HuH-7 (cell line): Measurements from ENCODE around the gene ADAMTS17.

Experiments used
- DNase-seq: peaks from one replicate; pipeline ENCODE4 v3.0.0; 2011; ENCODE audit warnings: low spot score

ADAMTS17 gene

DNA sequence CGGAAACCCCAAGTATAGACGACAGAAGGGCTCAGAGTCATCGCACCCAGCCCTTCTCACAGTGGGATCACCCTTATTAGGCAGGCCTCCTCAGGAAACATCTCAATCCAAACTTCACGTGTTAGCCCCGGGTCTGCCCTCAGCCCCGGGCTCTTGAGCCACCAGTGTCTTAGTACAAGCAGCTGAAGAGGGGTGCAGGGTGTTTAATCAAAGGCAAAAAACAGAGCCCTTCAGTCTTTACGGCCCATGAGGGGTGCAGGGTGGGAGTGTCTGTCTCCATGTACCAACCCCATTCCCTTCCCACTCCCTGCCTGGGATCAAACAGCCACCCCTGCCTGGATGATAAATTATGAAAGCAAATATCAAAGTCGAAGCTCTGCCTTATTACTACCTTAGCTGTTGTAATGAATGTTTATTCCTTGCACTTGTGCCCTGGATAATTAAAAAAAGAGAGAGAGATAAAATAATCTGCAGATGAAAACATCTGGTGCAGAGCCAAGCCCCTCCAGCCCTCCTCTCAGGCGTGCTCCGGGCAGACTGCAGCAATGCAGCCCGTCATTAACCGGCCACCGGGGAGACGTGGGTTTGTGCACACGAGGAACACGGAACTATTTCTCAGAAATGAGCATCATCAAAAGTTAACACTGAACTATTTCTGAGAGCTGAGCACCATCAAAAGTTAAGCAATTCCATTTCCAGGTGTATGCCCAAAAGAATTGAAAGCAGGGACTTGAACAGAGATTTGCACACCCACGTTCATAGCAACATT lies 64.5 kb downstream of the ADAMTS17 start:
- no peak for DNase-seq

DNA sequence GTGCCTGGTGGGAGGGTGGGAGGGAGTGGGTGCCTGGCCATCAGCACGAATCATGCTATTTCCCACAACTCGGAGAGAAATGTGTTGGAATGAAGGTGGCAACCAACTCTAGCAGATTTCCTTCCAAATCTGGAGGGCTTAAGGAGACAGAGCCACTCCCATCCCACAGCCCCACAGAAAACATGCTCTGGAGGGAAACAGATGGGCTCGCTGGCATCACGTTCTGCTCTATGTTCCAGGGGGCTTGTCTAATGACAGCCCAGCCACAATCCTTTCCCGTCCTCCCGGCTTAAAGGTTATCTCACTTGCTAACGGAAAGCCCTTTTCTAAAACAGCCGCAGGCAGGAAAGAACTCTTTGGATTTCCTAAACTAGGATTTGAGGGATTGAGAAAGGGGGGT lies 65.3 kb downstream of the ADAMTS17 start:
- no peak for DNase-seq

DNA sequence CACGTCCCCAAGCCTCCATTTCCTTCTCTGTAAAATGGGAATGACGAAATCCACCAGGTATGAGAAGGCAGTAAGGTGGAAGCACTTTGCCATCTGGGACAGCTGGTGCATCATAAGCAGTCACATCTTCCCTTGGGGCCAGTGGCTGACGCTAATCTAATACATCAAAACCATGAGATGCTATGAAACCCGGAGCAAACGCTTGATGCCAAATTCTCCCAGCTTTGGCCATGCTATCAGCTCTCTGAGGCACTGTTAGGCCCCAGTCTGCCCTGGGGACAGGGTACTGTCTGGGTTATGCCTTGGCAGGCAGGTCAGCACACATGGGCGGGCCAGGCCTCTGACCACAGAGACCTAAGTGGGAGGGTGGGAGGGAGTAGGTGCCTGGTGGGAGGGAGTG lies 66.1 kb downstream of the ADAMTS17 start:
- no peak for DNase-seq

DNA sequence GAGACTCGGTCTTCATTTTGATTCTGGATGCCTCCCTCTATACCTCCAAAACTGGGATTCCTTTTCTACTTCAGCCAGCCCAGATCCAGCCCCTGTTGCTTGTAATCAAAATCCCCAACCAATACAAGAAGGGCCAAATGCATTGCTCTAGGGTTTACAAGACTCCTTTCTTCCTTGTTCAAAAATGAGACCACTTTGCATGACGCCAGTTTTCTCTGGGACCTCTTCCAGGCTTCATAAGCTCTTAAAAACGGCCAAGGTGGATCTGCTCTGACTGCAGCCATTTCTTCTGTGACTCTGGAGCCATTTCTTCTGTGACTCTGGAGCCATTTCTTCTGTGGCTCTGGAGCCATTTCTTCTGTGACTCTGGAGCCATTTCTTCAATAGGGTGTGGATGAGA lies 71.9 kb downstream of the ADAMTS17 start:
- DNase-seq = no peak

DNA sequence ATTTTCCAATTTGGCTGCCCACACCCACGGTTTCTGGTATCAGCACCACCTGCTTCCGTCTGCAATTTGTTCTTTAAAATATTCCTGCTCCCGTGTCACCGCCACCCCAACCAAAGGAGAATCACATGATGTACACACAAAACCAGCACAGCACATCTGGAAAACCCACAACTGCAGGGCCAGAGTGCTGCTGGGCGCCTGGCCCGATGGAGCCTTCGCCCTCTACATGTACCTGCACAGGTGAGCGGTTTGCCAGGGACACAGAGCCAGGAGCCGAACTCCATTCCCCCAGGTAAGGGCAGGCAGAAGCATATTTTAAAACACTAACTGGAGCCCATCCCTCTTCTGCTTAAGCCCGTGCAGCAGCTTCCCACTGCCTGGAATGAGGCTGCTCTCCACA lies 75.6 kb downstream of the ADAMTS17 start:
- DNase-seq = no peak

- DNase-seq = no peak
Observed at GRCh38 chr15:100265641-100266035, 76.1 kb downstream of the ADAMTS17 start.

DNA sequence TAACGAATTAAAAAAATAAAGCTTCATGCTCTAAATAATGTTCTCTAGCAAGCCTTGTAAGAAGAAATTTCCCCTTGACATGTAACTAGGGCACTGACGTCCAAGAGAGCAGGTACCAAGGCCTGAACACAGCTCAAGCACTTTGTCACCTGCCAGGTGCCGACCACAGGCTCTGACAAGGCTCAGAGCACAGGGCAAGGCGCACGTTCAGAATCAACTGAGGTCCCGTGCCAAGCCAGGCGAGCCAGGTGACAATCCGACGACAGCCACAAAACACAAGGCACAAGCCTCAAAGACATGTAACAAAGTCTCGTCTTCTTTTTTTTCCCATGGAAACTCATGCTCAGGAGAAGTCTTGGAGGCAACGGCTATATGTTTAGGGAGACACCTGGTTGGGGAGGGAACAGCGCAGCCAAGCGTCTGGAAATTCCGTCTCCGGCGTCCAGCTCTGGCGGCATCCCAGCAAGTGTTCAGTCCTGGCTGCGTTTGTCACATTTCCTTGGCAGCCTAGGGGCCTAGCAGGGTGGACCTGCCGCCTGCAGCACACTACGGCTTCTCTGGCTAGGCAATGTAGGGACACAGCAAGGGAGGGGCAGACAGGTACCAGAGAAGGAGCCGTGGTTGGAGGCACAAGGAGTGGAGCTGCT lies 76.7 kb downstream of the ADAMTS17 start:
- no peak for DNase-seq

DNA sequence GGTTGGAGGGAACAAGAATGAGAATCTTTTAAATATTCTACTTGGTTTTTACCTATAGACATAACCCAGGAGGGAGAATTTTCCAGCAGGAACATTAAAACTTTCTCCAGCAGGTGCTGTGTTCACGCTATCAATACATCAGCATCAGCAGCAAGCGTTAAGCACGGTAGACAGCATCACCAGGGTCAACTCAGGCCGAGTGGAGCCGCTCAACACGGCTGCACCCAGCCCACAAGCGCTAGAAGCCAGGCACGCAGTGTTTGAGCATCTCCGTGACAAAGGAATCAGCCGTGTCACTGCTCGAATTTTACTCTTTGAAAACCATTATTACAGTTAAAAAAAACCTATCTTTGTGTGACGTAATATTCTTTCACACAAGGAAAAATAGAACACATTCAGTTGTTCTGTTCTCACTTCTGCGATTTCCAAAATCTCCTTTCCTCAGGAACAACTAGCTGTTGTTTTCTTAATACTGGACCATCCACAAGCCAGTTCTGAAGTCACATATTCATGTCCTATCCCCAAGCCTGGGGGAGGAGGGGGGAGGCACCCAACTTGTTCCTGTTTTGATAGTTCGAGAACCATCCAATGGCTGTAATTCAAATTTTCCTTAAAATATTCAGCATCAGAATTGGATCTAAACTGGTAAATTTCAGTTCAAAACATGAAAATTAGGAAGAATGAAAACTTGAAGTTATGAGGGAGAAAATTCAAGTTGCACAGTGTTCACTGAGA lies 77.9 kb downstream of the ADAMTS17 start:
- DNase-seq = no peak

DNA sequence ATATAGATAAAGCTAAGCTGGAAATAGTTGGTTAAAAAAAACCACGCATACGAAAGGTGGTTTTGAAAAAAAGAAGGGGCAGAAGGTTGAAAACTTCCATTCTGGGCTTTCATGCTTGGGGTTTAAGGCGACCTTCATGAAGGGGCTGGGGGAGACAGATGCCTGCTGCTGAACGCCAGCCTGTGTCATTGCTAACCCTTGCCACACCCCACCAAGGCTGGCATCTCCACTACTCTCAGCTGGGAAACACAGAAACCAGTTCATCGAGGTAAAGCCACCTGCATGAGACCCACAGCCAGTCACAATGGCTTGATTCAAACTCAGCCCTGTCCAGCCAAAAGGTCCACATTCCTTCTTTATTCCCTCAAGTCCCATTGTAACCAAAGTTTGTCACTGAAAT lies 78.7 kb downstream of the ADAMTS17 start:
- DNase-seq = no peak

GRCh38 chr15:100261302-100262240 lies 80.2 kb downstream of the ADAMTS17 start:
- DNase-seq = no peak

- DNase-seq = no peak
Observed at GRCh38 chr15:100259266-100259665, 82.5 kb downstream of the ADAMTS17 start.

DNA sequence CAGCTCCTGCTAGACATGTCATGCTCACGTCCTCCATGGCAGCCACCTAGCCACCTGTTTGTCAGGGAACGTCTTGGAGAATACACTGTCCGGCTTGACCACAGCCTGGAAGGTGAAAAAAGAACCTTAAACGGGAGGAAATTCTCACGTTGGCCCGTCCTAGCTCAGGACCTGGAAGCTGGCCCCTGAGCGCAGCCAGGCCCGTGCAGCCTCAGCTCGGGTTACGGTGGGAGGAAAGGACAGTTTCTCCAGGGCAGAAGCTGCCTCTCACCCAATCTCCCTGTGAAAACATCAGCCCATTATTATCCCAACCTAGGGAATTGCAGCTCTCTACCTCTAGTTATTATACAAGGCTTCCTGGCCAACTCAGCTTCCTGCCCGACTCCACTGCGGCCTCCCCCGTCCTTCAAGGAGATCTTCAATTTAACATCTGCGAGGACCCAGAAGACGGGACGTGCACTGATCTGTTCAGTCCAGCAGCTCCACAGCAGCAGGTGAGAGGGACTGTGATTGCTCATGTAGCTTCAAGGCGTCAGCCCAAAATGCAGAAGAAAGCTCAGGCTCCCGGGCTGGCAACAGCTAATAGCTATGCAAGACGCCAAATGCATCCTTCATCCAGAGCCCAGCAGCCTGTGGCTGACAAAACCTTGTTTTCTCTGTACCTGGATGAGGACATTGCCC lies 84.7 kb downstream of the ADAMTS17 start:
- no peak for DNase-seq

DNA sequence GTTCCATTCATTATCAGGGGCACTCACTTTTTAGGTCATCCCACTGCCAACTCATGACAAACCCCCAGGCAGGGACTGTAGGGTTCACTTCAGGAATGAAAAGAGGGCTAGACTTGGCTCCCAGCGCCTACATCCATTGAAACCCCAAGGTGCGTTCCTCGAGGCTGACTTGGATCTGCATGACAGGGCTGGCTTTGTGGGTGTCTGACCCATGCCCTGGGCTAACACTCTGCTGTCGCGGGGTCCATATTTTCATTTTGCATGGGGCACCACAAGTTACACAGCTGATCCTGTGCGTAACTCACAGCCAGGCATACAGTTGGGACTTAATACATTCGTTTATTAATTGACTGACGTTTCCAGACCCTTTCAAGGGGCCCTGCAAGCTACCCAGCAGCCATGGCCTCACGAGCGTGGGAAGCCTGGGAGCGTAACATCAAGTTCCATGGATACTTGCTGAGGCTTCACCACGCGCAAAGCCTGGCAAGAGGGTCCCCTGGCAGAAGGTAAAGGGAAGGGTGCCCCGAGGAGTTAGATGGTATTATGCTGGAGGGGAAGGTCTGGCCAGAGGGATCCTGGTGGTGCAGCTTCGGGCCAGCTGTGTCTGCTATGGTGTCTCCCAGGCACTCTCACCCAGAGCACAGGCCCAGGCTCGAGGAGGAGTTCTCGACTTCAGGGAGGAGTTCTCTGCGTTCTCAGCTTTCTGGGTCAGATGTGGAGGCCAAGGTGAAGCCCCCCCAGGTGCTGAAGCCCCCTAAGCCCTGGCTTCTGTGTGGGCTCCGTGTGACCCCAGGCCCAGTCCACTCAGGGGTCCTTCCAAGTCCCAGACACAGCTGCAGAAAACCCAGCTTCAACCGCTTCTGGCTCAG lies 85.4 kb downstream of the ADAMTS17 start:
- no peak for DNase-seq

- no peak for DNase-seq
Observed at GRCh38 chr15:100255644-100256043, 86.1 kb downstream of the ADAMTS17 start.

DNA sequence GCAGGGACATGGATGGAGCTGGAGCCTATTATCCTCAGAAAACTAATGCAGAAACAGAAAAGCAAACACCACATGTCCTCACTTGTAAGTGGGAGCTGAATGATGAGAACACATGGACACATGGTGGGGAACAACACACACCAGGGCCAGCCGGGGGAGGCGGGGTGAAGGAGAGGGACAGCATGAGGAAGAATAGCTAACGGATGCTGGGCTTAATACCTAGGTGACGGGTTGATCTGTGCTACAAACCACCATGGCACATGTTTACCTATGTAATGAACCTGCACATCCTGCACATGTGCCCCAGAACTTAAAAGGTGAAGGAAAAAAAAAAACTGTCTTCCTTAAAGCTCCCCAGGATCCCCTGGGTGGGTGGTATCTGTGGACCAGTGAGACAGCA lies 87.1 kb downstream of the ADAMTS17 start:
- DNase-seq = no peak

DNA sequence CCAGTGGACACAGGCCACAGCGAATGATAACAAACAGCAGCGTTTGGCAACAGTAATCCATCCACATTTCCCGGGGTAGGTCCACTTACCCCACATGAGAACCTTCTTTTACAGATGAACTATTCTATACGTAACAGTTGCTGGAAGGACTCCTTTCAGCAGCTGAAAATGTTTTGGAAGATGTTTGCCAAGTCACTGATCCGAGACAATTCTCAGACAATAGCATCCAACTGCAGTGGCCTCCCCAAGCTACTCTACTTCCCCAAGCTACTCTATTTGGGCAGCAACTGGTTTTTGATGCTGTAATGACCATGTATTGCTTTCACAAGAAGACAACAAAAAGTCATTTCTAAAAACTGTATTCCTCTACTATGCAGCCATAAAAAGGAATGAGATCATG lies 87.5 kb downstream of the ADAMTS17 start:
- DNase-seq = no peak

DNA sequence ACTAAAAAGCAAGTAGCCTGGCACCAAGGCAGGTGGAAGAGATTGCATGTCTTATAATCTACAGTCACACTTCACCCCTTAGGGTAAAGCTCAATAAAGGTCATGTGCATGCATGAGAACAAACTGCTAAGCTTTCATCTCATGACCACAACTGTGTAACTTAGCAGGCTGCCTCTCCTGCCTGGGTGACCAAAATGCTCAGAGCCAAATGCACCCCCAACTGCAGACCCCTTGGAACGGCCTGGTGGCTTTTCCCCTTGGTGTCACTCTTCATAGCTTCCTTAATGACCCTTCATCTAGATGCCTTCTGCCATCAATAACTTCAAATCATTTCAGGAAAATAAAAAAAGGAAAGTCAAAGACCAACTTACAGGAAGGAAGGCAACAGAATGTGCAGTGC lies 88.1 kb downstream of the ADAMTS17 start:
- DNase-seq = no peak

- no peak for DNase-seq
Observed at GRCh38 chr15:100252779-100253417, 88.9 kb downstream of the ADAMTS17 start.

GRCh38 chr15:100252359-100252758 lies 89.4 kb downstream of the ADAMTS17 start:
- DNase-seq = no peak
